ENCODE results near the gene IFITM1.
"Not testable (repeated sequence)": the region's sequence is repeated elsewhere in the genome, so short reads cannot be mapped to it uniquely, and the experiment has no call there.

IFITM1 gene

DNA sequence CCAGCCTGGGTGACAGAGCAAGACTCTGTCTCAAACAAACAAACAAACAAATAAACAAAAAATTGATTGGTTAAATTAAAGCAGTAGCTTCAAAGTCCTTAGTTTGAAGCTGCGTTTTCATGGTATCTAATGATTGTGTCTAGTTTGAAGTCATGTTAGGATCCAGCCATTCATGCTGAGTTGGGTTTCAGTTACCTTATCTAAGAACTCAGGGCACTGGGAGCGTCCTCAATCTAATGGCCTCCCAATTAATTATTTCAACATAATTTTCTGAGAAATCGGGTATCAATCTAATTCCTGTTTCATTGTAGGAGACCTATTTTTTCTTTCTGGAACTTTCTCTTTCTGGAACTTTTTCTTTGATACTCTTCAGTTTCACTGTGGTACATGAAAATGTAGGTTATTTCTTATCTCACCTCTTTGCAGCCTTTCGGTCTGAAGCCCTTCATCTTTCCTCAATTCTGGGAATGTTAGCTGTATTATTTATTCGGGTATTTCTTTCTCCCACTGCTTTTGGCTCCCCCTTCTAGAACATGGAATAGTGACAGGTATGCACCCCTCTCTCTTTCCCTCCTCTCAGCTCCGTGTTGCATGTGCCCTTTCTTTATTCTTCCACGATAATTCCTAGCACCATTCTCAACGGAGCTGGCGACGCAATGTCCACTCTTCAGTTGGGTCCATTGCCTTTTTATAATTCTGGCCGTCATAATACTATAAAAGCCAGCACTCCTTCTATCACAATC is 31.2 kb downstream of the IFITM1 start:
- DNase-seq (ENCODE audit: low spot score): no peak

DNA sequence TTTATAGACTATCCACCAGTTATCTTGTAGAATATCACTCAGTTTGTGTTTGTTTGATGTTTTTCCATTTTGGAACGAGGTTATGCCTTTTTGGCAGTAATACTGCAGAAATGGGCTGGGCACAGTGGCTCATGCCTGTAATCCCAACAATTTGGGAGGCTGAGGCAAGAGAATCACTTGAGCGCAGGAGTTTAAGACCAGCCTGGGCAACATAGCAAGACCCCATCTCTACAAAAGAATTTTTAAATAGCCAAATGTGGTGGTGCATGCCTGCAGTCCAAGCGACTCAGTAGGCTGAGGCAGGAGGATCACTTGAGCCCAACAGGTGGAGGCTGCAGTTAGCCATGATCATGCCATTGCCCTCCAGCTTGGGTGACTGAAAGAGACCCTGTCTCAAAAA is 32.7 kb downstream of the IFITM1 start:
- DNase-seq (ENCODE audit: low spot score): no peak

DNA sequence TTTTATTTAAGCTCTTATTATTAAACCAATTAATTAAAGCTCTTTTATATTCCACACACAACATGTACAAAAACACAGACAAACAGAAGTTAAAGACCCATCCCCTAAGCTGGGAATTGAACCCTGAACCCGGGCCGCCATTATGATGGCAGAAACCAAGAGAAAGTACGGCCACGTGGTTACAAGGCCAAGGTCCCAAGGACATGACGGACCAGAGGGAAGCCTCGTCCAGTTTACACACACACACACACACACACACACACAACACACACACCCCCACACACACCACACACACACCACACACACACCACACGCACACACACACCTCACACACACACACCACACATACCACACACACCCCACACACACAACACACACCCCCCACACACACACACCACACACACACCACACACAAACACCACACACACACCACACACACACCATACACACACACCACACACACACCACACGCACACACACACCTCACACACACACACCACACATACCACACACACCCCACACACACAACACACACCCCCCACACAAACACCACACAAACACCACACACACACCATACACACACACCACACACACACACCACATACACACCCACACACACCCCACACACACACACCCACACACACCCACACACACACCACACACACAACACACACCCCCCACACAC is 35.6 kb downstream of the IFITM1 start:
- DNase-seq (ENCODE audit: low spot score): not testable (repeated sequence)

DNA sequence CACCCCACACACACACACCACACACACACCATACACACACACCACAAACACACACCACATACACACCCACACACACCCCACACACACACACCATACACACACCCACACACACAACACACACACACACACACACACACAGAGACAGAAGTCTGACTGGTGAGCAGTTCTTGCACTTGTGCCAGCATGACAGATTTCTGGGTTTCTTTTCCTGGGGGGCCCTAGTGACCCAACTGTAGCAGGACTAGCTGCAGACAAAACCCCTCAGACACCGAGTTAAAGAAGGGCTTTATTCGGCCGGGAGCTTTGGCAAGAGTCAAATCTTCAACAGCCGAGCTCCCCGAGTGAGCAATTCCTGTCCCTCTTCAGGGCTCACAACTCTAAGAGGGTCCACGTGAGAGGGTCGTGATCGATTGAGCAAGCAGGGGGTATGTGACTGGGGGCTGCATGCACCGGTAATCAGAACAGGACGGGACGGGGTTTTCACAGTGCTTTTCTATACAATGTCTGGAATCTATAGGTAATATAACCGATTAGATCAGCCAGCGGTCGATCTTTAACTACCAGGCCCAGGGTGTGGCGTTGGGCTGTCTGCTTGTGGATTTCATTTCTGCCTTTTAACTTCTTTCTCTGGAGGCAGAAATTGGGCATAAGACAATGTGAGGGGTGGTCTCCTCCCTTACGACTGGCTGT is 36.3 kb downstream of the IFITM1 start:
- not testable (repeated sequence) for DNase-seq (ENCODE audit: low spot score)

DNA sequence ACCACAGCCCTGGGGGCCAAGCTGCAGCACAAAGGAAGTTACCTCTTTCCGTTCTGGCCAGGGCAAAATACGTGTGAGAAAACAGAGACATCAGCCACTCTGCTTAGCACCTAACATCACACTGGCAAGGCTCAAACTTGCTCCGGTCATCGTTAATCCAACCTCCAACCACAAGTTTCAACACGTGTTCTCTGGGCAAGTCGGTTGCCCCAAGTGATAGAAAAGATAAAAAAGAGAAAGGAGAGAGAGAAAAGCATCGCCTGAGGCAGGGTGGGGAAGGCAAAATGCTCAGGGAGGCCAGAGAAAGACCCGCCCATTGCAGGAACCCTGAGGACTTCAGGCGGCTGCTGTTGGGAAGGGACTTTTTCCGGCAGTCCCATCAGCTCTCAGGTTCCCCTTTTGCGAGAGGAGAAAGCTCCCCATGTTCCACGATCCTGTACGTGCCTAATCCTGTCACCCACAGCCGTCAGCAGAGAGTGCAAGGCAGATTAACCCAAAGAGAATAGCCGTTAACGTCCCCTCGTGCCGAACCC is 36.9 kb downstream of the IFITM1 start:
- DNase-seq (ENCODE audit: low spot score): no peak

DNA sequence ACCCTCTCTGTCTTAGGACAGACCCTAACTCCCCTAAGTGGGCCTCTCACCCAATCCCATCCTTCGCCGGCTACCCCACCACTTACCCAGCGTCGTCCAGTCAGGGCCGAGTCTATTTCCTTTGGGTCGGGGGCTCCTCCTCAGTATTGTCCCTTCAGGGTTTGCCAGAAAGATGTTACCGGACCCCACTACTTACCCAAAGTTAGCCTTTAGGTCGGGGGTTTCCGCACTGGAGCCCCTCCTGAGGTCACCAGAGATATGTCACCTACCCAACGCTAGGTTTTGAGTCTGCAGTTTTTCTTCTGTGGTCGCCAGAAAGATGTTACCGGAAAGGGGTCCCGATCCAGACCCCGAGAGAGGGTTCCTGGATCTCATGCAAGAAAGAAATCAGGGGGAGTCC is 37.6 kb downstream of the IFITM1 start:
- no peak for DNase-seq (ENCODE audit: low spot score)

DNA sequence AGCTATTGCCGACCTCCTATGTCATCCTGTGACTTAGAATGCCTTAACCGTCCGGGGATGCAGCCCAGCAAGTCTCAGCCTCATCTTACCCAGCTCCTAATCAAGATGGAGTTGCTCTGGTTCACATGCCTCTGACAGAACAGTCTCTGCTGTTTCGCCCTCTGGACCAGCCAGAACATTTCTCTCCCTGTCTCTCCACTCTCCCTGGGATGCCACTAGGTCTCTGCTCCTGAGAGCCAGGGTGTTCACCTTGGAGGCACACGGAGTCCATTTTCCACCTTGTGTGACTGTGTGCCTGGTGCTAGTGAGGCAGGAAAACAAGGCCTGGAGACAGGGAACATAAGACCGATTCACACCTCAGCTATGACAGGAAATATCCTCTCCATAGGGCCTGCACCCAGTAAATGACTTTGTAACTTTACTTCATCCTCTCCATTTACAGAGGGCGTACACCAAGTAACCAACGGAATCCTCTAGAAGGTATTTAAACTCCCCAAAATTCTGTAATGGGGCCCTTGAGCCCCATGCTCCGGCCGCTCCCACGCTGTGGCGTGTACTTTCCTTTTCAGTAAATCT is 38.7 kb downstream of the IFITM1 start:
- DNase-seq (ENCODE audit: low spot score): no peak

DNA sequence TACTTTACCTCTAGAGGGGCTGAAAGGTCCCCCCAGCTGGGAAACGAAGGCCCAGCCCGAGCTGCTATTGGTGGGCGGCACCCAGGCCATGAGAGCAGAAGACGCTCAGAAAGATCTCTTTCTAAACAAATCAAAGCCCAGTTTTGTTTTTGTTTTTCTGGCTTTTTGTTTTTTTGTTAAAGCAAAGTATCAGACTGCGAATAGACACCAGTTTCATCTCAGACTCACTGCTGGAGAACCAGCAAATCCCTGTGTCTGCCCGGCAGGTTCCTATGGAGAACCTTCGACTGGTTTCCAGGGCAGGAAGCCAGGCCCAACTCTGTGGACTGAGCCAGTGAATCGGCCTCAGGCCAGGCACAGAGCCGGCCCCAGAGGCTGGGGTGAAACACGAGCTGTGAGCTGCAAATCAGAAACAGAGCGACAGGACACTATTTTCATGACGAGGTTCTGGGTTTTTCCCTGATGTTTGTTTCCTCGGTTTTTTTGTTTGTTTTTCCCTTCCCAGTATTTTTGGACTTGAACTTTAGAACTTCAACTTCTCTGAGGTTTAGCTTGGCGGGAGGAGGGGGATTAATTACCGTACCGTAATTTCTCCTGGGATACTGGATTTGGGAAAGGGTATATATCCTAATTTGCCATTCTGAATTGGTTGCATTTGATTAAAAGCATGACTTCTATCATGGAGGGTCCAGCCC is 39.5 kb downstream of the IFITM1 start:
- DNase-seq (ENCODE audit: low spot score): peak; percentile 71

DNA sequence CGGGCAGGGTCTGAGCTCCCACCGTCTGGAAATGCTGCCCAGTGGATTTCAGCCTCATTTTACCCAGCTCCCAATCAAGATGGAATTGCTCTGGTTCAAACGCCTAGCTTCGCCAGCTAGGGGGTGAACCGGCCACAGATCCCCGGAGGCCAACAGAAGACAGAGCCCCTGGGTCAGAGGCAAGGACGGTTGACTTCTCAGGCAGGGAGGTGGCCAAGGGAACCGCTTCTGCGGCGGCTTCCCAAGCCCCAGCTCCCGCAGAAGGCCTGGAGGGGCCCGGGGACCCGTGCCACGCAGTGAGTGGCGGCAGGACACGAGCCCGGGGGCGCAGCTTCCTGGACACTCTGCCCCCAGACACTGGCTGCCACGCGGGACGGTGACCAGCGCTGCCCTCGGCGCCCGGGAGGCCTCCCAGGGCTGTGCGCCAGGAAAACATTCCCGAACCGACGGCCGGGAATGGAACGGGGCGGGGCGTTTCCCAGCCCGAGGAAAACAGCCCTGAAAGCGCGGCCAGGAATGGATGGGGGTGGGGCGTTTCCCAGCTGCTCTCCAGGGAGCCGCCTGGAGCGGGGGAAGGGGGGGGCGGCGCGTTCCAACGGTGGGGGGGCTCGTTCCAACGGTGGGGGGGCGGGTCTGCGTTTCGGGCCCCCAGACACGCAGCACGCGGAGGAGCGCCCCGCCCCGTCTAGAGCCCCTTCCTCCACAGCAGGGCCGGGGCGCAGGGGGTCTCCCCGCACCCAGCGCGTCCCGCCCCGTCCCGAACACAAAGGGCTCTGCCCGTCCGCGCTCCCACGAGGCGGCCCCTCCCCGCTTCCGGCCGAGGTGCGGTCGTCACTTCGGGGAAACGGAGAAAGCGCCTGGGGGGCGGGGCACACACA is 42.0 kb downstream of the IFITM1 start:
- DNase-seq (ENCODE audit: low spot score): peak; percentile 69

DNA sequence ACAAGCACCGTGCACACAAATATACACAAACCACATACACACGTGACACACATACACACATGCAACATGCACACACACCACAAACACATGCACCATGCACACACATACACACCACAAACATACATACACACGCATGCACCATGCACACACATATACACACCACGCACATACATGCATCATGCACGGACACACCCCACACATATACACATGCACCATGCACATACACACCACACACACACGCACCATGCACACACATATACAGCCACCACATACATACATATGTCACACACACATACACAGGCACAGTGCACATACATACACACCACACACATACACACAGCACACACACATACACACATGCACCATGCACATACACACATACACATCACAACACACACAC is 42.8 kb downstream of the IFITM1 start:
- no peak for DNase-seq (ENCODE audit: low spot score)

DNA sequence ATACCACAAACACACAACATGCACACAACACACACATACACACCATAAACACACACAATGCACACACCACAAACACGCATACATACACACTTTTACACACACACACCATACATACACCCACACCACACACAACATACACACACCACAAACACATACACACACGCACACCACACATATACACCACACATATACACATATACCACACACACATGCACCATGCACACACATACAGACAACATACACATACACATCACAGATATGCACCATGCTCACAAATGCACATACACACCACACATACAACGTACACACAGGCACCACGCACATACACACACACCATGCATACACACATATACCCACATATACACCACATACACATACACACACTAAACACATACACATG is 43.7 kb downstream of the IFITM1 start:
- DNase-seq (ENCODE audit: low spot score): no peak

DNA sequence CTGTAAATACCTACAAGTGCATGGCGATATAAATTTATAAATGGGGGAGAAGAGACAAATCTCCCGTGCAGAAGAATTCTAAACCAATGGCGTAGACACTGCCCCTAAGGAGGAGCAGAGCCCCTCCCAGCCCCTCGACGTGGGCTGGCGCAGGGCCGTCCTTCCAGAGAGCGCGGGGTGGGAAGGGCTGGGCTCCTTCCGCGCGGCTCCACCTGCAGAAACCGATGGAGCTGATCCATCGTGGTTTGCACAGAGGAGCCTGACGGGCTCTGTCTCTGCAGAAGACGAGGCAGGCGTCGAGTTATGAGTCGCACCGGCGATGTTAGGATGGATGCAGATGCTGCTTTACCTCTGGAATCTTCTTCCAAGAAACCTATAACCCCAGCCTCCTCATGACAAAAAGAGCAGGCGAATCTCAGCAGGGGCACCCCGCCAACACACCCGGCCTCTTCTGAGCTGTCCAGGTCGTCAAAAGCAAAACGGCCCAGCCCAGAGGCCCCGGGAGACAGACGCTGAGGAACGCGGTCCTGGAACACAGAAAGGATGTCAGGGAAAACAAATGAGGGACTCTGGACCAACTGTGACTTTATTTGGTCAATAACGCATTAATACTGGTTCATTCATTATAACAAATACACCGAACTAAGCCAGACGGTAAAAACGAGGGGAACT is 44.4 kb downstream of the IFITM1 start:
- no peak for DNase-seq (ENCODE audit: low spot score)

DNA sequence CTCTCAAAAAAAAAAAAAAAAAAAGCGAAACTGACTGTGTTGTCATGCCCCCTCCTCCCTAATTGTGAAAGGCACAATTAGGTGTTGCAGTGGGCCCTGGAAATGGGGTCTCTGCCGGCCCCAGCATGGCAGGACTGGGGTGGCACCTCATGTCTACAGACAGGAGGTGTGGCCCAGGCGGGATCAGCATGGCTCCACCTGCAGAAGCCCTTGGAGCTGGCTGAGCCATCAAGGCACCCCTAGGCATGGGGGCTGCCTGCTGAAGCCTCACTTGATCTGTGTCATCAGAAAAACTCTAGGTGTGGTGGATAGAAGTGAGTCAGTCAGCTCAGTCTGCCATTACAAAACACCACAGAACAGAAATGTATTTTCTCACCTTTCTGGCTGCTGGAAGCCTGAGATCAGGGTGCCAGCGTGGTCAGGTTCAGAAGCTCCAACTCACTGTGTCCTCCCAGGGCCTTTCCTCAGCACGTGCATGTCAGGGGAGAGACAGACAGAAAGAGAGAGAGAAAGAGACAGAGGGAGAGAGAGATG is 45.4 kb downstream of the IFITM1 start:
- DNase-seq (ENCODE audit: low spot score): no peak

DNA sequence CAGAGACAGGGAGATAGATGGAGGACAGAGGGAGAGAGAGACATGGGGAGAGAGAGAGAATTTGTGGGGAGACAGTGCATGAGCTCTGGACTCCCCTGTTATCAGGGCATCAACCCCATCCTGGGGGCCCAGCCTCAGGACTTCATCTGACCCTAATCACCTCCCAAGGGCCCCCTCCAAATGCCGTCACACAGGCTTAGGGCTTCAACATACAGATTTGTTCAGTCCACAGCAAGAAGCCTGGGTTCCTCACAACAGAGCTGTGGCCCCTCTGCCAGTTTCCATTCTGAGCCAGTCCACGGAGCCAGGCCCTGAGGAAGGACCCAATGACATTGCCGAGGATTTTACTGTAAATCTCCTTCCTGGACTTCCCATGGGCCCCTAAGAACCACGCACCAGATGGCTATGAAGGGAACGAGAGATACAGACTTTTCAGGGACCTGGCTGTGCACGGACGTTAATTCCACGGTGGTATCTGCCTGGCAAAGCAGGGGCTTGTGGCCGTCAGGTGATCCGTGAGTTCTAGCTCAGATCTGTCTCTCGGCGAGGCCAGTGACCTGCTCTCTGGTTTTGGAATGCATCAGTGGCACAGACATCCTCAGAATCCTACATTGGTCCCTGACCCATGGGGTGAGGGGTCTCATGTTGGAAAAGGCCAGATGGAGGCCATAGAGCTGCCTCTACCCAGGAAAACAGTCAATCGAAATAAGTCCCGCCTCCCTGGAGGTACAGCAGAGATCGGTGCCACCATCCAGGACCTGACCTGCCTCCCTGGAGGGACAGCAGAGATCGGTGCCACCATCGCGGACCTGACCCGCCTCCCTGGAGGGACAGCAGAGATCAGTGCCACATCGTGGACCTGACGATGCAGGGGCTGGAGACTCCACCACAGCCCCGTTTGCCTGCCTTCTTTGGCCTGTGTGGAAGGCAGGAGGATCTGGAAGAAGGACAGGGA is 46.8 kb downstream of the IFITM1 start:
- DNase-seq (ENCODE audit: low spot score): no peak

DNA sequence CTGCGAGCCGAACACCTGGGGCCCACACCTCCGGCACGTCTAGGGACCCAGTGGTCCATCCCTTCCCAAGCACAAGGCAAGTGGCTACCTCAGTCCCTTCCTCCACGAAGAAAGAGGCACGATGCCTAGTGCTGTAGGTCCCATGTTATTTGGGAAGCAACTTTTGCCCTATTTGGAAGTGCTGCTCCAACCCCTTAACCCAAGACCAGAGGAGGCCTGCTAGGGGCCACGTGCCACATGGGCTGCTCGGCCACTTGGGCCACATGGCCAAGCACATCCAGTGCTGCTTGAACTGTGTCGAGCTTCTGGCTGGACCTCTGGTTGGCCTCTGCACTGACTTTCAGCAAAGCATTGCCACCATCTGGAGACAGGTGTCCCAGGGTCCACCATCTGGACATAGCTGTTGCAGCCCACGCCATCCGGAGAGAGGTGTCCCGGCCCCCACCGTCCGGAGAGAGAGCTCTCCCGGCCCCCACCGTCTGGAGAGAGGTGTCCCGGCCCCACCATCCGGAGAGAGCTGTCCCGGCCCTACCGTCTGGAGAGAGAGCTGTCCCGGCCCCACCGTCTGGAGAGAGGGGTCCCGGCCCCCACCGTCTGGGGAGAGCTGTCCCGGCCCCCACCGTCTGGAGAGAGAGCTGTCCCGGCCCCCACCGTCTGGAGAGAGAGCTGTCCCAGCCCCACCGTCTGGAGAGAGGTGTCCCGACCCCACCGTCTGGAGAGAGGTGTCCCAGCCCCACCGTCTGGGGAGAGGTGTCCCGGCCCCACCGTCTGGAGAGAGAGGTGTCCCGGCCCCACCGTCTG is 49.0 kb downstream of the IFITM1 start:
- DNase-seq (ENCODE audit: low spot score): no peak

DNA sequence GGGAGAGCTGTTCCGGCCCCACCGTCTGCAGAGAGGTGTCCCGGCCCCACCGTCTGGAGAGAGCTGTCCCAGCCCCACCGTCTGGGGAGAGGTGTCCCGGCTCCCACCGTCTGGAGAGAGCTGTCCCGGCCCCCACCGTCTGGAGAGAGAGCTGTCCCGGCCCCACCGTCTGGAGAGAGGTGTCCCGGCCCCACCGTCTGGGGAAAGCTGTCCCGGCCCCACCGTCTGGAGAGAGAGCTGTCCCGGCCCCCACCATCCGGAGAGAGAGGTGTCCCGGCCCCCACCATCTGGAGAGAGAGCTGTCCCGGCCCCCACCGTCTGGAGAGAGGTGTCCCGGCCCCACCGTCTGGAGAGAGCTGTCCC is 49.6 kb downstream of the IFITM1 start:
- DNase-seq (ENCODE audit: low spot score): not testable (repeated sequence)

DNA sequence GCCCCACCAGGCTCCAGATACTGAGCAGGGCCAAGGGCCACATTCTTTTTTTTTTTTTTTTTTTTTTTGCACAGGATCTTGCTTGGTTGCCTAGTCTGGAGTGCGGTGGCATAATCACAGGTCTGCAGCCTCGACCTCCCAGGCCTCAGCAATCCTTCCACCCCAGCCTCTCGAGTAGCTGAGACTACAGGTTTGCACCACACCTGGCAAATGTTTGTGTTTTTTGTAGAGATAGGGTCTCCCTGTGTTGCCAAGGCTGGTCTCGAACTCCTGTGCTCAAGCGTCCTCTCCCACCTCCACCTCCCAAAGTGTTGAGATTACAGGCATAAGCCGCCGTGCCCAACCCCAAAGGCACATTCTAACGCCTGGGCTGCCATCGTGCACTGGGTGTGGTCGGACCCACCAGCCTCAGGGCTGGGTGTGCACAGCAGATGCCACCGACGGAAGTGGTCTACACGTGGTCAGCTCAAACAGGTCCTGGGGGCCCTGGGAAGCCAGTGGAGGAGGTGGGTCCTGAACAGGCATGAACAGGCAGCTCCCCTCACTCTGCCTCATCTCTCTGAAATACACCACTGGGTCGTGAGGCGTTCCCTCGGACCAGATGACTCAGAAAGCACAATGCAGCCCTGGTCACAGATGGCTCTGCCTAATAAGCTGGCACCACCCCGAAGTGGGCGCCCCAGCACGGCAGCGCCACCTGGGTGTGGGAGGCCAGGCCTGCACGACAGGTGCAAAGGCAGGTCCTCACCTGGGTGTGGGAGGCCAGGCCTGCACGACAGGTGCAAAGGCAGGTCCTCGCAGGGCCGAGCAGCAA is 50.3 kb downstream of the IFITM1 start:
- DNase-seq (ENCODE audit: low spot score): no peak
